Activated CD4-positive, alpha-beta T cell treated with anti-CD3 and anti-CD28 coated beads, Interleukin-2, amount 10 ng/mL, durations not matched to agents 7 days and 5 days (primary cell): ENCODE data around the gene TMX1. TPM values are rescaled to one million over a fixed set of nuclear protein-coding genes. Genes with fewer than 3 reads are reported as not detected.

Experiments
- CTCF ChIA-PET: fragments of 350-600 bp; sonication (Branson Sonifier 250); formaldehyde crosslinking; loops from one replicate; lab custom pipeline; 2021; ENCODE audit warnings: antibody characterized with exemption; lab: Charles Lee
- POLR2A ChIA-PET: fragments of 350-600 bp; sonication (Branson Sonifier 250); formaldehyde crosslinking; loops from one replicate; lab custom pipeline; 2021; ENCODE audit warnings: antibody characterized with exemption; lab: Charles Lee
- DNase-seq: peaks from one replicate; pipeline ENCODE4 v3.0.0-alpha.2; 2020
- H3K27ac Mint-ChIP-seq: one replicate; pipeline ENCODE4 v1.8.0; 2021; ENCODE audit warnings: mild to moderate bottlenecking, moderate library complexity, mixed read lengths
- H3K27me3 Mint-ChIP-seq: one replicate; pipeline ENCODE4 v1.8.0; 2021; ENCODE audit warnings: mixed read lengths
- H3K36me3 Mint-ChIP-seq: one replicate; pipeline ENCODE4 v1.8.0; 2021; ENCODE audit warnings: low read depth, mixed read lengths
- H3K4me1 Mint-ChIP-seq: one replicate; pipeline ENCODE4 v1.8.0; 2021; ENCODE audit warnings: mixed read lengths
- H3K4me3 Mint-ChIP-seq: one replicate; pipeline ENCODE4 v1.8.0; 2021; ENCODE audit warnings: mild to moderate bottlenecking, moderate library complexity, mixed read lengths
- H3K9me3 Mint-ChIP-seq: one replicate; pipeline ENCODE4 v1.8.0; 2021; ENCODE audit warnings: mixed read lengths
- total RNA-seq, 2 experiments: library from RNA; stranded (reverse); gene quantifications; one replicate each; pipeline ENCODE4 v1.2.3, GENCODE V29; 2021

The TMX1 gene
- total RNA-seq, 2 experiments from 2014 or later = 48.1 to 50.6 TPM

DNA sequence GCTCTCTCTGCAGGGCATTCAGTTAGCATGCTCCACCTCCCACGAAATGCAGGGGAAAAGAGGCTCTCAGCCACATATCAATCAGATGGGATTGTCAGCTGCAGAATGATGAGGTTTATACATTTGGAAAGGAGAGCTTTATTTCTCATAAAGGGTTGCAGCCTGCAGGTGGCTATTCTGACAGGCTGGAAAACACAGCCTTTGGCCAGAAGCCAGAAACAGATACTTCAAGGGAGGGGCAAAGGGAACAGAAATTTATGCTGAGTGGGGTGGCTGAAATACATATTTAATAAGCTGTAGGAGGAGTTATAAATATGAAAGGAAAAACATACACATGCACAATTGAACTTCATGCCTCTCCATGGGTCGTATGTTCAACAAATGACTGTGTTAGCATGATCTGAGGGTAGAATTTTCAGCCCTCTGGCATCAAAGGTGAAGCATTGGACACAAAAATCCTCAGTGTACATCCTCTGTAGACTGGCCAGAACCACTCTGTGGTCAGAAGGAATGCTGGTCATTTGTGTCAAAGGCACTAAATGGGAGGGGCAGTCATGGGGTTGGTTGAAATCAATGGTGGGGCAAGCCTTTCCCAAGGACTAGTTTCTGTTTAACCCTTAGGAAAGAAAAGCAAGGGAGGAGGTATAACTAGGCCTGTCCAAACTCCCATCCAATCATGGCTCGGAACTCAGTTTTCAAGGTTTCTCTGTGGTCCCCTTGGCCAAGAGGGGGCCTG lies 62.4 kb downstream of the TMX1 start:
- no peaks in the 10 kb centered on the region for H3K36me3 Mint-ChIP-seq
- peaks cover 12% of the 10 kb centered on the region for H3K4me1 Mint-ChIP-seq
- H3K27me3 Mint-ChIP-seq = no peaks in the 10 kb centered on the region
- H3K4me3 Mint-ChIP-seq = no peak overlapping the region
- peaks cover 2% of the 10 kb centered on the region for H3K9me3 Mint-ChIP-seq
- DNase-seq = no peak
- ChIA-PET CTCF (interaction anchor here (0.5 to 1.5 kb wide), 2 partner anchors 15 to 1606 kb away, joined by 3 read pairs; no protein-coding TSS in a partner anchor), POLR2A (no interaction called here)
- no peak overlapping the region for H3K27ac Mint-ChIP-seq

DNA sequence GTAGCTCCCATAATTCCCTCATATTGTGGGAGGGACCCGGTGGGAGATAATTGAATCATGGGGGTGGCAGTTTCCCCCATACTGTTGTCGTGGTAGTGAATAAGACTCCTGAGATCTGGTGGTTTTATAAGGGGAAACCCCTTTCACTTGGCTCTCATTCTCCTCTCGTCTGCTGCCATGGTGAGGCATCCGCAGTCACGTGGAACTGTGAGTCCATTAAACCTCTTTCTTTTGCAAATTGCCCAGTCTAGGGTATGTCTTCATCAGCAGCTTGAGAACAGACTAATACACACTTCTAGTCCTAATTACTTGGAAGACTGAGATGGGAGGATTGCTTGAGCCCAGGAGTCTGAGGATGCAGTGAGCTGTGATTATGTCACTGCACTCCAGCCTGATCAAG lies 64.4 kb downstream of the TMX1 start:
- H3K27me3 Mint-ChIP-seq = peaks cover 2% of the 10 kb centered on the region
- H3K4me3 Mint-ChIP-seq = no peak overlapping the region
- CTCF ChIA-PET = interaction anchor here (1.4 kb wide), 1 partner anchor 9 kb away, joined by 3 read pairs; no protein-coding TSS in a partner anchor
- no peaks in the 10 kb centered on the region for H3K36me3 Mint-ChIP-seq
- H3K27ac Mint-ChIP-seq = no peak overlapping the region
- peaks cover 2% of the 10 kb centered on the region for H3K9me3 Mint-ChIP-seq
- POLR2A ChIA-PET = no interaction called here
- DNase-seq = no peak
- H3K4me1 Mint-ChIP-seq = peaks cover 2% of the 10 kb centered on the region

DNA sequence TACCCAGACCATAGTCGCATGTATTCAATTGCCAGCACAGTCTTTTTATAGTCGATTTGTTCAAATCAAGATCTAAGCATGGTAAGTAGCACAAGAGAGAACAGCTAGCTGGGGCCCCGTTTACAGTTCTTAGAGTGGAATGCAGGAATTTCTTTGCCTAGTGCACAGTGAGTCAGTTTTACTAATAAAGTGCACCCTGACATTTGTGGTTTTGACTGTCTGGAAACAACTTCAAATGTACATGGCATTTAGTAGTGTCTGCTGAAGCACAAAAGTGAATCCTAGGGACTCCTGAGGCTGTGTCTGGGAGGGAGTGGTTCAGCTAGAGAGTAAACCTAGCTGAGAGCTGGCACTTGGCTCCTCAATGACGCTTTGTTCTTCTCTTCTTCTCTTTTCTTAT lies 64.9 kb downstream of the TMX1 start:
- Mint-ChIP-seq H3K4me3 (no peak overlapping the region), H3K27ac (no peak overlapping the region), H3K36me3 (no peaks in the 10 kb centered on the region), H3K9me3 (peaks cover 2% of the 10 kb centered on the region), H3K4me1 (no peaks in the 10 kb centered on the region), H3K27me3 (peaks cover 4% of the 10 kb centered on the region)
- CTCF ChIA-PET = interaction anchor here (1.4 kb wide), 1 partner anchor 9 kb away, joined by 3 read pairs; no protein-coding TSS in a partner anchor
- DNase-seq = no peak
- POLR2A ChIA-PET = no interaction called here

DNA sequence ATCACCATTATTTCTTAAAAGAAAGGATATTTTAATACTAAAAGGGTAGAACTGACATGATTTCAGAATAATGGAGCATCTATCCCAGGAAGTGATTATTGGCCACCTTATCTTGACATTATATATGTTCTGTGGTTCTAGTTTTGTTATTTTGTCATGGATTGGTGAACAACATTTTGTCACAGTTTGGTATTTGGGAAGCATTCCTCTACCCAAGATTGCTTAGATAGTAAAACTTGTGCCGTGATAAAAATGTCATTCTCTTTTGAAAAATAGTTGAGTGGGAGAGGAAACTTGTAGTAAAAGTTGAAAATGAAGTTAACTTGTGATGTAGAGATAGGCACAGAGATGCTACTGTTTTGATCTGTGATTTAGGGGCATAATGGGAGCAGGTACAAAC lies 65.7 kb downstream of the TMX1 start:
- Mint-ChIP-seq H3K4me1 (no peaks in the 10 kb centered on the region), H3K4me3 (no peak overlapping the region), H3K36me3 (no peaks in the 10 kb centered on the region), H3K27ac (no peak overlapping the region), H3K27me3 (peaks cover 8% of the 10 kb centered on the region), H3K9me3 (peaks cover 2% of the 10 kb centered on the region)
- ChIA-PET CTCF (no interaction called here), POLR2A (no interaction called here)
- DNase-seq = no peak

Other genes with a start within 250 kb of the TMX1 start
- gene TRIM9, start 145.1 kb upstream of the TMX1 start, total RNA-seq = under 1 TPM; 0.30 to 0.44 TPM